ENCODE results near the gene ACSS2. TPM values are rescaled to one million over a fixed set of nuclear protein-coding genes. Genes with fewer than 3 reads are reported as not detected.

ACSS2 gene
- 10 to 100 TPM; 15.0 to 15.6 TPM for total RNA-seq
- 15.3 to 24.3 reads per million in 2 donors for total RNA-seq

GRCh38 chr20:34876406-34877282, at the start of gene ACSS2:
Gene ACSS2, plus strand, starts transcription at chr20:34876612. Its CDS starts 34 bp downstream, at chr20:34876646.
- H3K27me3 Mint-ChIP-seq, result no peaks in the 10 kb centered on the region
- H3K4me1 Mint-ChIP-seq, result peaks cover 51% of the 10 kb centered on the region
- DNase-seq (peak; percentile 91 to 92 (median 92)), ATAC-seq (peak; percentile 85)
- peak within 1 kb of the TSS; percentile 94 for H3K4me3 Mint-ChIP-seq
- H3K36me3 Mint-ChIP-seq (ENCODE audit: low read depth), result no peaks in the 10 kb centered on the region
- peak within 1 kb of the TSS; percentile 90 for H3K27ac Mint-ChIP-seq
- H3K9me3 ChIP-seq (ENCODE audit: control insufficient read depth, low read length, poor library complexity, severe bottlenecking), result no peaks in the 10 kb centered on the region

DNA sequence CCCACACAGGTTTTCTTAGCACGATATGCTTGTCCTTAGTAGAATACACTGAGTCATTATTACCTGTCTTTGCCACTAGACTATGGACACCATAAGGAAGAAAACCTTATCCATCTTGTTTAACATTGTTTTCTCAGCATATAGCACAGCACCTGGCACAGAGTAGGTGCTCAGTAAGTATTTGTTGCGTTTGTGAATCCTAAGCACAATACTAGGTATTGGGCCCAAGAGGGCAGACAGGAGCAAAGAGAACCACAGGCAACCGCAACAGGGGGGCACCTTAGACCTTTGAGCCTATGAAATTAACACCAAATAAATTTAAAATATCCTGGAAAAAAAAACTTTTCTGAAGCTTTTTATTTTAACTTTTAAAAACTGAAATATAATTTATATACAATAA, 47.2 kb upstream of the ACSS2 start:
- Mint-ChIP-seq H3K27ac (no peak overlapping the region), H3K4me3 (no peak overlapping the region), H3K4me1 (peaks cover 16% of the 10 kb centered on the region), H3K27me3 (peaks cover 23% of the 10 kb centered on the region), H3K36me3 (ENCODE audit: low read depth) (peaks cover 5% of the 10 kb centered on the region)
- DNase-seq (no peak), ATAC-seq (no peak)
- H3K9me3 ChIP-seq (ENCODE audit: control insufficient read depth, low read length, poor library complexity, severe bottlenecking), result no peaks in the 10 kb centered on the region

- Mint-ChIP-seq H3K27me3 (peaks cover 29% of the 10 kb centered on the region), H3K27ac (no peak overlapping the region), H3K4me3 (no peak overlapping the region), H3K4me1 (peaks cover 7% of the 10 kb centered on the region), H3K36me3 (ENCODE audit: low read depth) (no peaks in the 10 kb centered on the region)
- no peak for ATAC-seq
- no peaks in the 10 kb centered on the region for H3K9me3 ChIP-seq (ENCODE audit: control insufficient read depth, low read length, poor library complexity, severe bottlenecking)
- no peak for DNase-seq
These were observed 44.5 kb upstream of the ACSS2 start for GRCh38 chr20:34831936-34832335.

- DNase-seq (no peak), ATAC-seq (peak; percentile 50)
- H3K4me3 Mint-ChIP-seq, result no peak overlapping the region
- H3K27me3 Mint-ChIP-seq, result peaks cover 29% of the 10 kb centered on the region
- H3K36me3 Mint-ChIP-seq (ENCODE audit: low read depth), result no peaks in the 10 kb centered on the region
- no peak overlapping the region for H3K27ac Mint-ChIP-seq
- no peaks in the 10 kb centered on the region for H3K9me3 ChIP-seq (ENCODE audit: control insufficient read depth, low read length, poor library complexity, severe bottlenecking)
- peaks cover 4% of the 10 kb centered on the region for H3K4me1 Mint-ChIP-seq
These were observed 41.9 kb upstream of the ACSS2 start for GRCh38 chr20:34834459-34834893.

DNA sequence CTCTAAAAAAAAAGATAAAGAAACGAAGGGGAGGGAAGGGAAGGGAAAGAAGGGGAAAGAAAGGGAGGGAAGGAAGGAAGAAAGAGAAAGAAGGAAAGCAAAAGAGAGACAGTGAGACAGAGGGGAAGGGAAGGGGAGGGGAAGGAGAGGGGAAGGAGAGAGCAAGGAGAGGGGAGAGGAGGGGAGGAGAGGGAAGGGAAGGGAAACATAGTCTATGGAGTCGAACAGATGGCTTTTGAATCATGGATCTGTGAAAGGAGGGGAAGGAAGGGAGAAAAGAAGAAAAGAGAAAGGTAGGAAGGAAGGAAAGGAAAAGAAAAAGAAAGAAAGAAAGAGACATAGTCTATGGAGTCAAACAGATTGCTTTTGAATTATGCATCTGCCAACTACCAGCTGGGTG, 34.3 kb upstream of the ACSS2 start:
- Mint-ChIP-seq H3K27me3 (peaks cover 12% of the 10 kb centered on the region), H3K4me1 (peaks cover 5% of the 10 kb centered on the region), H3K27ac (no peak overlapping the region), H3K4me3 (no peak overlapping the region), H3K36me3 (ENCODE audit: low read depth) (peaks cover 7% of the 10 kb centered on the region)
- no peak for ATAC-seq
- no peak for DNase-seq
- H3K9me3 ChIP-seq (ENCODE audit: control insufficient read depth, low read length, poor library complexity, severe bottlenecking), result no peaks in the 10 kb centered on the region

DNA sequence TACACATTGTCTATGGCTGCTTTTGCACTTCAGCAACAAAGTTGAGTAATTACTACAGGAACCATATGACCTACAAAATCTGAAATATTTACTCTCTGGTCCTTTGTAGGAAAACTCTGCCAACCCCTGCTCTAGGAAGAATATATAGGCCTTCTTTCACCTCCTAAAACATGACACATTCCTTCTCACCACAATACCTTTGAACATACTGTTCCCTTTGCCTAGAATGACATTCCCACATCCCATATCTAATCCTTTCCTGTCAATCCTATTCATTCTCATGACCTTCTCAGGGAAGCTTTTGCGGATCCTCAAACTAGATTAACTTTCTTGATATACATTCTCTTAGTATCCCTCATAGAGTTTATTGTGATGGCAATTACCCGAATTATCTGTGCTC, 33.0 kb upstream of the ACSS2 start:
- Mint-ChIP-seq H3K4me1 (peaks cover 6% of the 10 kb centered on the region), H3K4me3 (peak overlapping the region; percentile 25), H3K27me3 (peaks cover 12% of the 10 kb centered on the region), H3K27ac (no peak overlapping the region), H3K36me3 (ENCODE audit: low read depth) (peaks cover 9% of the 10 kb centered on the region)
- DNase-seq (no peak), ATAC-seq (no peak)
- H3K9me3 ChIP-seq (ENCODE audit: control insufficient read depth, low read length, poor library complexity, severe bottlenecking), result no peaks in the 10 kb centered on the region

DNA sequence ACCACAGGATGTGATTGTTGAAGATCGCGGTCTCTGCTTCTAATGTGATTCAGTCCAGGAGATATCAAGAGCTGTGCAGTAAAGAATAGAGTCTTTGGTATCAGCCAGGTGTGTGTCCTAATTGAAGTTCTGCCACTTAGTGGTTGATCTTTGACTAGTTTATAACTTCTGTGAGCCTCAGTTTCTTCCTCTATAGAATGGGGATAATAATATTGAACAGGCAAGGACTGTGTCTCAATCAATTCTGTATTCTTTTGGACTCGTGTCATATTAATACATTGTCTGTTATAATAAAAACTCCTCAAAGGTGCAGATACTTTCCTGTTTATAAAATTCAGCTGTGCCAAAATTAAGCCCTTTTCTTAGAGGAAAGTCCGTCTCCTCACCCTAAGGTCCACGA, 27.8 kb upstream of the ACSS2 start:
- ATAC-seq, result no peak
- H3K27me3 Mint-ChIP-seq, result no peaks in the 10 kb centered on the region
- H3K4me3 Mint-ChIP-seq, result no peak overlapping the region
- H3K9me3 ChIP-seq (ENCODE audit: control insufficient read depth, low read length, poor library complexity, severe bottlenecking), result no peaks in the 10 kb centered on the region
- H3K4me1 Mint-ChIP-seq, result peaks cover 6% of the 10 kb centered on the region
- no peak for DNase-seq
- peaks cover 7% of the 10 kb centered on the region for H3K36me3 Mint-ChIP-seq (ENCODE audit: low read depth)
- H3K27ac Mint-ChIP-seq, result no peak overlapping the region

DNA sequence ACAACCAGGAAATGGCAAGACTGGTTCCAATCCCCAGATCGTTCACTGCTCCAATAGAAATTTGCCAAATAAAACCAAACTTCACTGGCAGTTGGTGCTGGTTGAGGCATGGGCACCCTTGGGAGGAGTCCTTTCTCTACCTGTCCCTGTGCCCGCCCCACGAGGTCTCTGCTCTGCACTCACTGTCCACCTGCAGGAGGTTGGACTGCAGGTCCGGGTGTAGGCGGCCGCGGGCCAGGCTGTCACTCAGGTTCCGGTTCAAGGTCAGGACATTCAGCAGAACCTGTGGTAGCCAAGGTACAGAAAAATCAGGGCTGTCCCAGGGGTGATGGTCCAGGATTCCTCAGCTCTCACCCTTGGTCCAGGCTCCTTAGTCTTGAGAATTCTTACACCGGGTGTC, 26.6 kb upstream of the ACSS2 start:
- Mint-ChIP-seq H3K36me3 (ENCODE audit: low read depth) (peaks cover 7% of the 10 kb centered on the region), H3K27ac (no peak overlapping the region), H3K4me3 (no peak overlapping the region), H3K27me3 (no peaks in the 10 kb centered on the region), H3K4me1 (peaks cover 6% of the 10 kb centered on the region)
- ATAC-seq (no peak), DNase-seq (no peak)
- no peaks in the 10 kb centered on the region for H3K9me3 ChIP-seq (ENCODE audit: control insufficient read depth, low read length, poor library complexity, severe bottlenecking)

DNA sequence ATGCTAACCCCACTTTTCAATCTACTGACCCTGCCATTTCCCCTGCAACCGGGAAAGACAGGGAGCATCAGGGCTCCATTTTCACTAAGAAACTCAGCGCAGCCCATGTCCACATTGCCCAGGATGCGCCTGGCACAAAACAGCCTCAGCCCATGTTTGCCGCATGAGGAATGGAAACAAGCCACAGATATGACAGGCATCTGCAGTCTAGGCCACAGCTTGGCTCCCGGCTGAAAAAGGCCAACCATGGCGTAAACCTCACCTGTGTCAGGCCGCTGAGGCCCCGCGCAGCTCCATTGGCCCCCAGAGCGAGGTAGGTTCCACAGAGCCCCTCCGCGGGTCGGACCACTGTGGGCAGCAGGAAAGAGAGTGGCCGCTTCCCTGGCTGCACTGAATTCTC, 25.4 kb upstream of the ACSS2 start:
- H3K27ac Mint-ChIP-seq, result no peak overlapping the region
- H3K4me1 Mint-ChIP-seq, result peaks cover 8% of the 10 kb centered on the region
- no peaks in the 10 kb centered on the region for H3K27me3 Mint-ChIP-seq
- H3K9me3 ChIP-seq (ENCODE audit: control insufficient read depth, low read length, poor library complexity, severe bottlenecking), result no peaks in the 10 kb centered on the region
- no peak overlapping the region for H3K4me3 Mint-ChIP-seq
- ATAC-seq, result no peak
- H3K36me3 Mint-ChIP-seq (ENCODE audit: low read depth), result peaks cover 7% of the 10 kb centered on the region
- DNase-seq, result no peak

DNA sequence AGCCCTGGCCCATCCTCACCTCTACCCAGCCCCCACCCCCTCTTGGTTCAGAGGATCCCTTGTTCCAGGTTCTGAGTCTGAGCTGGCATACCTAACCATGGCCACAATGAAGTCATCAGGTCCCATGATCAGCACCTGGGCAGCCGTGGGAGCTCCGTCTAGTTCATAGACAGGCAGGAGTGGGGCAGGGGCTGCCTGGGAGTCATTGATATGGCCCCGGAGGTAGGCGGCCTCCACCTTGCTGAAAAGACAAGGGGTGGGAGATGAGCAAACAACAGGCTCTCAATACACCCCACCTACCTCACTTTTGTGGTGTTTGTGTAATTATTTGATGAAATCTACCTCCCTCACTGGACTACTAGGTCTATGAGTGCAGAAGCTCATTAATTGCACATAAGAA, 24.1 kb upstream of the ACSS2 start:
- DNase-seq (no peak), ATAC-seq (no peak)
- H3K9me3 ChIP-seq (ENCODE audit: control insufficient read depth, low read length, poor library complexity, severe bottlenecking), result no peaks in the 10 kb centered on the region
- H3K4me1 Mint-ChIP-seq, result peaks cover 2% of the 10 kb centered on the region
- H3K36me3 Mint-ChIP-seq (ENCODE audit: low read depth), result no peaks in the 10 kb centered on the region
- no peak overlapping the region for H3K4me3 Mint-ChIP-seq
- H3K27me3 Mint-ChIP-seq, result no peaks in the 10 kb centered on the region
- H3K27ac Mint-ChIP-seq, result no peak overlapping the region

DNA sequence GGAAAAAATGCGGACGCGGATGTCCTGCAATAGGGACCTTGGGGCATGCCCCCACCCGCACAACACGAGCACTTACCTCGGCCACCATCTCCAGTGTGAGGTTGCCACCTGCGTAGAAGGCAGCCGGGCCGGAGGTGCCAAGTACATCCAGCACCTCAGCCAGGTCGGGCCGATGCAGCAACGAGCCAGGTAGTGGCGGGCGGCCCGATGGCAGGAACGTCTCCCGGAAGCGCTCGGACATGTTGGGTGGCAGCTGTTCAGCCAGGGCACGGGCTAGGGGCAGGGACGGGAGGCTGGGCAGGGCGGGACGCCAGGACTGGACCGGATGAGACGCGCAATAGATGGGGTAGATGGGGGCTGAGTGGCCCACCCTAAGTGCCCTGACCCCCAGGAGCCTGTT, 17.0 kb upstream of the ACSS2 start:
- Mint-ChIP-seq H3K4me3 (no peak overlapping the region), H3K27me3 (no peaks in the 10 kb centered on the region), H3K27ac (no peak overlapping the region), H3K36me3 (ENCODE audit: low read depth) (peaks cover 9% of the 10 kb centered on the region), H3K4me1 (peaks cover 8% of the 10 kb centered on the region)
- ATAC-seq (no peak), DNase-seq (no peak)
- no peaks in the 10 kb centered on the region for H3K9me3 ChIP-seq (ENCODE audit: control insufficient read depth, low read length, poor library complexity, severe bottlenecking)

GRCh38 chr20:34859826-34860545, 16.4 kb upstream of the ACSS2 start:
- Mint-ChIP-seq H3K4me3 (no peak overlapping the region), H3K27me3 (no peaks in the 10 kb centered on the region), H3K27ac (no peak overlapping the region), H3K4me1 (peaks cover 8% of the 10 kb centered on the region), H3K36me3 (ENCODE audit: low read depth) (peaks cover 9% of the 10 kb centered on the region)
- H3K9me3 ChIP-seq (ENCODE audit: control insufficient read depth, low read length, poor library complexity, severe bottlenecking), result no peaks in the 10 kb centered on the region
- ATAC-seq (no peak), DNase-seq (no peak)

DNA sequence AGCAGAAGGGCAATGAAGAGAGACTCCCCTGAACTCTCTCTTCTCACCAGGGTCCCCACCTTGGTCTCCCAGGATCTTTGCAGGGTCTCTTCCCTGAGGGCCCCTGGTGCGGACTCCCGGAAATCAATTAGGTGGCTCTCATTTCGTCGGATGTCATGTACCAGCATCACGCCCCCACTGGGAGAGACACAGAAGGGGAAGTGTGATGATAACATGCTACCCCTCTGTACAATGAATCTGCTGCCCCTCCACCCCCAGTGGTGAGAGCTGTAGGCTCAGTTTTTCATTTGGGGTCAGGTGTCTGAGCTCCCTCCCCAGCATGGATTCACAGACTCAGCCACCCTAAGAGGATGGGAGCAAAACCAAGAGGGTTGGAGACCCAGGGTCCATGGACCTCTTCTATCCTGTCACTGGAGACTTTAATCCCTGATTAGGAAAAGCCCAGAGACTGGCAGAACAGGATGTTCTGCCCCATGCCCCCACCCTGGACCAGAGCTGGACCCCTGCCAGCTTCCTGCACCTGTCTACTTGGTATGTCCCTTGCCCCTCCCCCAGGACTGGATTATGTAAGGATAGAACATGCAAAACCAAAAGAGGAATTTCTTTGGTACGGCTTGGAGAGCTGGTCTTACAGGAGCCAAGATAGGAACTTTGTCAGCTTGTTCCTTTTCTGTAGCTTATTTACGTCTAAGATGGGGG, 14.9 kb upstream of the ACSS2 start:
- Mint-ChIP-seq H3K27me3 (no peaks in the 10 kb centered on the region), H3K4me3 (peak overlapping the region; percentile 15), H3K27ac (no peak overlapping the region), H3K4me1 (peaks cover 6% of the 10 kb centered on the region), H3K36me3 (ENCODE audit: low read depth) (peaks cover 9% of the 10 kb centered on the region)
- no peaks in the 10 kb centered on the region for H3K9me3 ChIP-seq (ENCODE audit: control insufficient read depth, low read length, poor library complexity, severe bottlenecking)
- ATAC-seq (no peak), DNase-seq (no peak)
